HepG2 (cell line): ENCODE results near the gene SH3PXD2A. TPM values are rescaled to one million over a fixed set of nuclear protein-coding genes. Genes with fewer than 3 reads are reported as not detected.
A peak's percentile ranks its signal among the peaks of the same experiment; 100 is the strongest.

ENCODE experiments used
- ASH2L ChIP-seq: fragments of 300-600, 200-600 bp; sonication (generic); IDR thresholded peaks from 2 replicates; pipeline ENCODE4 v1.7.0; 2017; ENCODE audit warnings: low read depth, mild to moderate bottlenecking, moderate library complexity, mixed read lengths, low read length; ENCODE audit not compliant: insufficient read length
- CCDC6 ChIP-seq: sonication (generic); formaldehyde crosslinking; IDR thresholded peaks from 2 replicates; pipeline ENCODE4 v1.8.1; 2022; ENCODE audit warnings: mild to moderate bottlenecking, missing genetic modification reagents, moderate library complexity
- CHCHD3 ChIP-seq: sonication (generic); formaldehyde crosslinking; IDR thresholded peaks from 2 replicates; pipeline ENCODE4 v1.8.0; 2022; ENCODE audit warnings: mild to moderate bottlenecking, missing genetic modification reagents, moderate library complexity
- JUN ChIP-seq: sonication (generic); formaldehyde crosslinking; IDR thresholded peaks from 2 replicates; pipeline ENCODE4 v1.4.0; 2020; ENCODE audit warnings: mild to moderate bottlenecking, missing genetic modification reagents
- KMT2A ChIP-seq: sonication (generic); formaldehyde crosslinking; IDR thresholded peaks from 2 replicates; pipeline ENCODE4 v1.4.0; 2020; ENCODE audit warnings: missing genetic modification reagents
- NRL ChIP-seq: sonication (generic); formaldehyde crosslinking; IDR thresholded peaks from 2 replicates; pipeline ENCODE4 v1.5.0; 2020; ENCODE audit warnings: missing genetic modification reagents, mild to moderate bottlenecking, moderate library complexity, borderline replicate concordance
- PCBP1 ChIP-seq: fragments of 200-400 bp; formaldehyde crosslinking; IDR thresholded peaks from 2 replicates; pipeline ENCODE4 v1.6.1; 2017; ENCODE audit warnings: mild to moderate bottlenecking, low read depth, low read length, borderline replicate concordance
- PPARG ChIP-seq: conservative IDR thresholded peaks from 2 replicates; pipeline ENCODE4 v1.6.1; 2016; ENCODE audit warnings: missing biosample characterization, missing genetic modification reagents
- SP1 ChIP-seq, 2 experiments: fragments of 450-650 bp in 1 of 2; sonication (generic) in 1 of 2; formaldehyde crosslinking in 1 of 2; IDR thresholded peaks; 2 replicates each; pipeline versions ENCODE4 v1.4.0 to v1.6.1; 2016 to 2020; ENCODE audit warnings: missing genetic modification reagents in 1 of 2
- ZNF17 ChIP-seq: sonication (generic); formaldehyde crosslinking; IDR thresholded peaks from 2 replicates; pipeline ENCODE4 v1.5.0; 2020; ENCODE audit warnings: mild to moderate bottlenecking, missing genetic modification reagents
- ZNF570 ChIP-seq: sonication (generic); formaldehyde crosslinking; IDR thresholded peaks from 2 replicates; pipeline ENCODE4 v1.4.0; 2020; ENCODE audit warnings: mild to moderate bottlenecking, missing genetic modification reagents, borderline replicate concordance
- ZNF652 ChIP-seq: IDR thresholded peaks from 2 replicates; pipeline ENCODE4 v1.6.1; 2016; ENCODE audit warnings: low read depth, borderline replicate concordance
- ZNF790 ChIP-seq: sonication (generic); formaldehyde crosslinking; IDR thresholded peaks from 2 replicates; pipeline ENCODE4 v1.8.0; 2022; ENCODE audit warnings: missing genetic modification reagents, mild to moderate bottlenecking, borderline replicate concordance
- polyA plus RNA-seq, 8 experiments: library from polyadenylated mRNA; depleted of rRNA in 3 of 8; stranded (reverse) in 7 of 8; unstranded in 1 of 8; fragments of >200 nt; fragmentation: Illumina TruSeq in 4 of 8; extraction: Trizol in 4 of 8; gene quantifications; 2 replicates each; pipeline versions ENCODE4 v1.2.1 to v1.2.3, GENCODE V29; 2011 to 2016; ENCODE audit warnings: low read depth in 4 of 8, missing spikeins in 1 of 8, mixed read lengths in 1 of 8; ENCODE audit not compliant: insufficient read depth in 1 of 8
- total RNA-seq, 5 experiments: library from RNA; depleted of rRNA; stranded (reverse); fragments of >200 nt; fragmentation: Illumina TruSeq; extraction: Trizol; gene quantifications; 2 replicates each; pipeline ENCODE4 v1.2.3, GENCODE V29; 2016; ENCODE audit warnings: low read depth in 1 of 5
- TF ChIP-seq, protein P1 (sequence below): sonication (generic); formaldehyde crosslinking; IDR thresholded peaks from 2 replicates; pipeline ENCODE4 v1.9.0; 2021; ENCODE audit warnings: missing genetic modification reagents, borderline replicate concordance
- TF ChIP-seq, protein P2 (sequence below): sonication (generic); formaldehyde crosslinking; IDR thresholded peaks from 2 replicates; pipeline ENCODE4 v1.5.1; 2020; ENCODE audit warnings: missing genetic modification reagents, mild to moderate bottlenecking, borderline replicate concordance
- TF ChIP-seq, protein P3 (sequence below): sonication (generic); formaldehyde crosslinking; IDR thresholded peaks from 2 replicates; pipeline ENCODE4 v1.4.0; 2020; ENCODE audit warnings: missing genetic modification reagents, borderline replicate concordance
- TF ChIP-seq, protein P4 (sequence below): IDR thresholded peaks from 2 replicates; pipeline ENCODE4 v1.6.1; 2016; ENCODE audit warnings: low read depth, missing genetic modification reagents, missing compliant biosample characterization

The SH3PXD2A gene
- total and polyA plus RNA-seq, 2 of the 13 experiments (the other 11 are each of a cell fraction or from before 2014, with no cell fraction given) = 11.1 to 11.3 TPM

DNA sequence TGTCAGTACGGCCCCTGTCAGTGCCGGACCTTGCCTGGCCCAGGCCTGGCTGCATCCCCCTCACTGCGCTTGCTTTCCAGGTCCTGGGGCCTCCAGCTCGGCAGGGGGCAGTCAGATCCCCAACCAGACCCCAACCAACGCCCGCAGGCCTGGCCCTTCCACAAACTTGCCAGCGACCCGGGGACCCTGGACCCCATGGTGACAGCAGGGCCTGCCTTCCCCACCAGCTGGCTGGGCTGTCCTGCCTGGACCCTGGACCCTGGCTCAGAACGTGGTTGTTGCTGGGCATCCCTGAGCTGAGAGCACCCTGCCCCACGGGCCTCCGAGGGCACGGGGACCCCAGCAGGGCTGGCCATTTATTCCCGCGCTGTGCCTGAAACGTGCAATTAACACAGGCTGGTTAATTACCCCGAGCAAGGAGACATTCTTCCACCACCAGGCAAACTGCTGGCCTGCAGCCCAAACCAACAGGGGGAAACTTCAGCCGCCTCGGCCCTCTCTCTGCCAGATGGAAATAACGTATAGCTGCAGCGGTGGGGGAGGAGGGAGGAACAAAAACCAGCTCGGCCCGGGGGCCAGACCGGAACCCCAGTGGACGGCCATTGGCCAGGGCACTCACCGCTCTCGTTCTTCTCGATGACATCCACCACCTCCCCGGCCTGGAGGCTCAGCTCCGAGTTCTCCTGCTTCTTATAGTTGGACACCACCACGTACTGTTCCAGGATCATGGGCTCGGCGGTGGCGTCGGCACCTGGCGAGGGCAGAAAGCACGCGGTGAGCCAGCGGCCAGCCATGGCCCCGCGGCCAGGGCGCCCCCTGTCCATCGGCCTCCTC lies 194.8 kb downstream of the SH3PXD2A start (continued):
- TF ChIP-seq, protein P1, sequence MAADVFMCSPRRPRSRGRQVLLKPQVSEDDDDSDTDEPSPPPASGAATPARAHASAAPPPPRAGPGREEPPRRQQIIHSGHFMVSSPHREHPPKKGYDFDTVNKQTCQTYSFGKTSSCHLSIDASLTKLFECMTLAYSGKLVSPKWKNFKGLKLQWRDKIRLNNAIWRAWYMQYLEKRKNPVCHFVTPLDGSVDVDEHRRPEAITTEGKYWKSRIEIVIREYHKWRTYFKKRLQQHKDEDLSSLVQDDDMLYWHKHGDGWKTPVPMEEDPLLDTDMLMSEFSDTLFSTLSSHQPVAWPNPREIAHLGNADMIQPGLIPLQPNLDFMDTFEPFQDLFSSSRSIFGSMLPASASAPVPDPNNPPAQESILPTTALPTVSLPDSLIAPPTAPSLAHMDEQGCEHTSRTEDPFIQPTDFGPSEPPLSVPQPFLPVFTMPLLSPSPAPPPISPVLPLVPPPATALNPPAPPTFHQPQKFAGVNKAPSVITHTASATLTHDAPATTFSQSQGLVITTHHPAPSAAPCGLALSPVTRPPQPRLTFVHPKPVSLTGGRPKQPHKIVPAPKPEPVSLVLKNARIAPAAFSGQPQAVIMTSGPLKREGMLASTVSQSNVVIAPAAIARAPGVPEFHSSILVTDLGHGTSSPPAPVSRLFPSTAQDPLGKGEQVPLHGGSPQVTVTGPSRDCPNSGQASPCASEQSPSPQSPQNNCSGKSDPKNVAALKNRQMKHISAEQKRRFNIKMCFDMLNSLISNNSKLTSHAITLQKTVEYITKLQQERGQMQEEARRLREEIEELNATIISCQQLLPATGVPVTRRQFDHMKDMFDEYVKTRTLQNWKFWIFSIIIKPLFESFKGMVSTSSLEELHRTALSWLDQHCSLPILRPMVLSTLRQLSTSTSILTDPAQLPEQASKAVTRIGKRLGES (CRISPR knock-in tag) = 0 out of 2 replicates have a peak, but pooled peaks have one; percentile 11
- TF ChIP-seq PCBP1 = 0 out of 2 replicates have a peak, but pooled peaks have one; percentile 43
- TF ChIP-seq NRL = 0 out of 2 replicates have a peak, but pooled peaks have one; percentile 4
- TF ChIP-seq ZNF17 = no peak
- TF ChIP-seq, protein P2, sequence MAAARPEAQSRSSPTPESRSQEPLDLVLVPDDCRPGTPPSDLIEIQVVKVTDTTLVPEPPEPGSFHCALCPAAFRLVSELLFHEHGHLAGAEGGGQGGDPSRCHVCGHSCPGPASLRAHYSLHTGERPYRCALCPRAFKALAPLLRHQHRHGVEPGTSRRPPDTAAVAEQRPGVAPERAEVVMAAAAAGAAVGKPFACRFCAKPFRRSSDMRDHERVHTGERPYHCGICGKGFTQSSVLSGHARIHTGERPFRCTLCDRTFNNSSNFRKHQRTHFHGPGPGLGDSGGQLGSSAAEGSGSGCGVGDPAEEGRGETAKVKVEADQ = no peak
- TF ChIP-seq ZNF570 (CRISPR knock-in tag) = no peak
- TF ChIP-seq CHCHD3 = no peak
- TF ChIP-seq ZNF790 (CRISPR knock-in tag) = no peak
- no peak for TF ChIP-seq SP1 (IDR thresholded peaks at IDR 0.05)
- peak; percentile 32; the same call in 1 of the 2 replicates for TF ChIP-seq SP1 (CRISPR knock-in tag; IDR thresholded peaks at IDR 0.05)
- TF ChIP-seq, protein P3, sequence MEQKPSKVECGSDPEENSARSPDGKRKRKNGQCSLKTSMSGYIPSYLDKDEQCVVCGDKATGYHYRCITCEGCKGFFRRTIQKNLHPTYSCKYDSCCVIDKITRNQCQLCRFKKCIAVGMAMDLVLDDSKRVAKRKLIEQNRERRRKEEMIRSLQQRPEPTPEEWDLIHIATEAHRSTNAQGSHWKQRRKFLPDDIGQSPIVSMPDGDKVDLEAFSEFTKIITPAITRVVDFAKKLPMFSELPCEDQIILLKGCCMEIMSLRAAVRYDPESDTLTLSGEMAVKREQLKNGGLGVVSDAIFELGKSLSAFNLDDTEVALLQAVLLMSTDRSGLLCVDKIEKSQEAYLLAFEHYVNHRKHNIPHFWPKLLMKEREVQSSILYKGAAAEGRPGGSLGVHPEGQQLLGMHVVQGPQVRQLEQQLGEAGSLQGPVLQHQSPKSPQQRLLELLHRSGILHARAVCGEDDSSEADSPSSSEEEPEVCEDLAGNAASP (CRISPR knock-in tag) = 0 out of 2 replicates have a peak, but pooled peaks have one; percentile 50
- TF ChIP-seq KMT2A = peak; percentile 60
- TF ChIP-seq JUN = no peak
- TF ChIP-seq, protein P4, sequence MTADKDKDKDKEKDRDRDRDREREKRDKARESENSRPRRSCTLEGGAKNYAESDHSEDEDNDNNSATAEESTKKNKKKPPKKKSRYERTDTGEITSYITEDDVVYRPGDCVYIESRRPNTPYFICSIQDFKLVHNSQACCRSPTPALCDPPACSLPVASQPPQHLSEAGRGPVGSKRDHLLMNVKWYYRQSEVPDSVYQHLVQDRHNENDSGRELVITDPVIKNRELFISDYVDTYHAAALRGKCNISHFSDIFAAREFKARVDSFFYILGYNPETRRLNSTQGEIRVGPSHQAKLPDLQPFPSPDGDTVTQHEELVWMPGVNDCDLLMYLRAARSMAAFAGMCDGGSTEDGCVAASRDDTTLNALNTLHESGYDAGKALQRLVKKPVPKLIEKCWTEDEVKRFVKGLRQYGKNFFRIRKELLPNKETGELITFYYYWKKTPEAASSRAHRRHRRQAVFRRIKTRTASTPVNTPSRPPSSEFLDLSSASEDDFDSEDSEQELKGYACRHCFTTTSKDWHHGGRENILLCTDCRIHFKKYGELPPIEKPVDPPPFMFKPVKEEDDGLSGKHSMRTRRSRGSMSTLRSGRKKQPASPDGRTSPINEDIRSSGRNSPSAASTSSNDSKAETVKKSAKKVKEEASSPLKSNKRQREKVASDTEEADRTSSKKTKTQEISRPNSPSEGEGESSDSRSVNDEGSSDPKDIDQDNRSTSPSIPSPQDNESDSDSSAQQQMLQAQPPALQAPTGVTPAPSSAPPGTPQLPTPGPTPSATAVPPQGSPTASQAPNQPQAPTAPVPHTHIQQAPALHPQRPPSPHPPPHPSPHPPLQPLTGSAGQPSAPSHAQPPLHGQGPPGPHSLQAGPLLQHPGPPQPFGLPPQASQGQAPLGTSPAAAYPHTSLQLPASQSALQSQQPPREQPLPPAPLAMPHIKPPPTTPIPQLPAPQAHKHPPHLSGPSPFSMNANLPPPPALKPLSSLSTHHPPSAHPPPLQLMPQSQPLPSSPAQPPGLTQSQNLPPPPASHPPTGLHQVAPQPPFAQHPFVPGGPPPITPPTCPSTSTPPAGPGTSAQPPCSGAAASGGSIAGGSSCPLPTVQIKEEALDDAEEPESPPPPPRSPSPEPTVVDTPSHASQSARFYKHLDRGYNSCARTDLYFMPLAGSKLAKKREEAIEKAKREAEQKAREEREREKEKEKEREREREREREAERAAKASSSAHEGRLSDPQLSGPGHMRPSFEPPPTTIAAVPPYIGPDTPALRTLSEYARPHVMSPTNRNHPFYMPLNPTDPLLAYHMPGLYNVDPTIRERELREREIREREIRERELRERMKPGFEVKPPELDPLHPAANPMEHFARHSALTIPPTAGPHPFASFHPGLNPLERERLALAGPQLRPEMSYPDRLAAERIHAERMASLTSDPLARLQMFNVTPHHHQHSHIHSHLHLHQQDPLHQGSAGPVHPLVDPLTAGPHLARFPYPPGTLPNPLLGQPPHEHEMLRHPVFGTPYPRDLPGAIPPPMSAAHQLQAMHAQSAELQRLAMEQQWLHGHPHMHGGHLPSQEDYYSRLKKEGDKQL (CRISPR knock-in tag) = no peak
- peak; percentile 22; the same call in 1 of the 2 replicates for TF ChIP-seq CCDC6 (CRISPR knock-in tag)
- TF ChIP-seq ZNF652 (CRISPR knock-in tag) = no peak
- TF ChIP-seq ASH2L = peak; percentile 74
- no peak for TF ChIP-seq PPARG (CRISPR knock-in tag)
